ENCODE data around the gene FAHD1. TPM values are rescaled to one million over a fixed set of nuclear protein-coding genes. Genes with fewer than 3 reads are reported as not detected.

The FAHD1 gene
- total and polyA plus RNA-seq, 9 of the 15 experiments (the other 6 are each of a cell fraction or from before 2014, with no cell fraction given) = 2.2 to 20.9 (median 10.7) TPM

- TF ChIP-seq CREB1 (IDR thresholded peaks at IDR 0.05) = peak; percentile 69; the same call in 1 of the 2 replicates
- 0 out of 2 replicates have a peak, but pooled peaks have one; percentile 39 for TF ChIP-seq CREB1 (CRISPR knock-in tag; IDR thresholded peaks at IDR 0.05)
- TF ChIP-seq ZFPM2 (CRISPR knock-in tag; IDR thresholded peaks at IDR 0.05) = no peak
- TF ChIP-seq E2F8 (IDR thresholded peaks at IDR 0.05; ENCODE audit: low read depth, partially characterized antibody) = peak; percentile 43
- TF ChIP-seq SRSF9 (IDR thresholded peaks at IDR 0.05; ENCODE audit: borderline replicate concordance, low read depth, low read length) = no peak
- TF ChIP-seq IFI16 (CRISPR knock-in tag; IDR thresholded peaks at IDR 0.05) = no peak
- TF ChIP-seq E2F3 (CRISPR knock-in tag; IDR thresholded peaks at IDR 0.05) = no peak
- no peak for TF ChIP-seq PHB (CRISPR knock-in tag; IDR thresholded peaks at IDR 0.05)
- peak; percentile 78 for TF ChIP-seq VEZF1 (CRISPR knock-in tag; IDR thresholded peaks at IDR 0.05)
- TF ChIP-seq ELK1 (CRISPR knock-in tag; IDR thresholded peaks at IDR 0.05) = no peak
- TF ChIP-seq E4F1 (CRISPR knock-in tag; IDR thresholded peaks at IDR 0.05; ENCODE audit: borderline replicate concordance) = no peak
- TF ChIP-seq USF1 (CRISPR knock-in tag; IDR thresholded peaks at IDR 0.05) = no peak
- no peak for TF ChIP-seq PTTG1 (tag; IDR thresholded peaks at IDR 0.05; ENCODE audit: low read depth)
- TF ChIP-seq SIX5 (IDR thresholded peaks at IDR 0.05; ENCODE audit: borderline replicate concordance in 1 of 2, insufficient read depth in 1 of 2, low read depth in 1 of 2, low read length in 2 of 2) = no peak
- no peak for TF ChIP-seq HNRNPUL1 (IDR thresholded peaks at IDR 0.05; ENCODE audit: low read length)
These were observed 5.9 kb downstream of the FAHD1 start (continued) for GRCh38 chr16:1832838-1833454.

Data from K562 (cell line).